ENCODE measurements around the gene PIP4K2C. TPM values are rescaled to one million over a fixed set of nuclear protein-coding genes. Genes with fewer than 3 reads are reported as not detected.
"Not testable (repeated sequence)": the region's sequence is repeated elsewhere in the genome, so short reads cannot be mapped to it uniquely, and the experiment has no call there.

Gene PIP4K2C
- total RNA-seq, 2 donors from 2014 or later, result 37.4 to 51.1 TPM

GRCh38 chr12:57638096-57638495 lies 47.1 kb downstream of the PIP4K2C start:
- no peaks in the 10 kb centered on the region for H3K4me1 ChIP-seq (replicated peaks)
- no peaks in the 10 kb centered on the region for H3K27me3 ChIP-seq (replicated peaks; ENCODE audit: insufficient read depth)
- no peak overlapping the region for H3K27ac ChIP-seq
- DNase-seq (ENCODE audit: low spot score), result no peak
- H3K36me3 ChIP-seq, result no peaks in the 10 kb centered on the region
- TF ChIP-seq POLR2AphosphoS5 (IDR thresholded peaks at IDR 0.05) (no peak), POLR2A (IDR thresholded peaks at IDR 0.05) (no peak)
- TF ChIP-seq, protein P1, sequence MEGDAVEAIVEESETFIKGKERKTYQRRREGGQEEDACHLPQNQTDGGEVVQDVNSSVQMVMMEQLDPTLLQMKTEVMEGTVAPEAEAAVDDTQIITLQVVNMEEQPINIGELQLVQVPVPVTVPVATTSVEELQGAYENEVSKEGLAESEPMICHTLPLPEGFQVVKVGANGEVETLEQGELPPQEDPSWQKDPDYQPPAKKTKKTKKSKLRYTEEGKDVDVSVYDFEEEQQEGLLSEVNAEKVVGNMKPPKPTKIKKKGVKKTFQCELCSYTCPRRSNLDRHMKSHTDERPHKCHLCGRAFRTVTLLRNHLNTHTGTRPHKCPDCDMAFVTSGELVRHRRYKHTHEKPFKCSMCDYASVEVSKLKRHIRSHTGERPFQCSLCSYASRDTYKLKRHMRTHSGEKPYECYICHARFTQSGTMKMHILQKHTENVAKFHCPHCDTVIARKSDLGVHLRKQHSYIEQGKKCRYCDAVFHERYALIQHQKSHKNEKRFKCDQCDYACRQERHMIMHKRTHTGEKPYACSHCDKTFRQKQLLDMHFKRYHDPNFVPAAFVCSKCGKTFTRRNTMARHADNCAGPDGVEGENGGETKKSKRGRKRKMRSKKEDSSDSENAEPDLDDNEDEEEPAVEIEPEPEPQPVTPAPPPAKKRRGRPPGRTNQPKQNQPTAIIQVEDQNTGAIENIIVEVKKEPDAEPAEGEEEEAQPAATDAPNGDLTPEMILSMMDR (IDR thresholded peaks at IDR 0.05), result no peak
- WGBS, result 94% methylated on average over 3 of the region's 3 CpGs
- intact Hi-C loops (cut with DNase I), result no loop called here
- no peaks in the 10 kb centered on the region for H3K9me3 ChIP-seq
- H3K4me3 ChIP-seq, result no peak overlapping the region

- no peak for DNase-seq (ENCODE audit: low spot score)
- no peaks in the 10 kb centered on the region for H3K36me3 ChIP-seq
- 32% methylated on average over 7 of the region's 7 CpGs for WGBS
- TF ChIP-seq POLR2A (IDR thresholded peaks at IDR 0.05), result no peak
- TF ChIP-seq, protein P1 (IDR thresholded peaks at IDR 0.05), result no peak
- no peak for TF ChIP-seq POLR2AphosphoS5 (IDR thresholded peaks at IDR 0.05)
- no peak overlapping the region for H3K4me3 ChIP-seq
- no peaks in the 10 kb centered on the region for H3K4me1 ChIP-seq (replicated peaks)
- H3K9me3 ChIP-seq, result no peaks in the 10 kb centered on the region
- intact Hi-C loops (cut with DNase I), result no loop called here
- no peak overlapping the region for H3K27ac ChIP-seq
- H3K27me3 ChIP-seq (replicated peaks; ENCODE audit: insufficient read depth), result no peaks in the 10 kb centered on the region
Observed at GRCh38 chr12:57640175-57641042, 49.4 kb downstream of the PIP4K2C start.

- no peaks in the 10 kb centered on the region for H3K36me3 ChIP-seq
- DNase-seq (ENCODE audit: low spot score), result no peak
- TF ChIP-seq POLR2A (IDR thresholded peaks at IDR 0.05), result no peak
- TF ChIP-seq, protein P1 (IDR thresholded peaks at IDR 0.05), result no peak
- no peak for TF ChIP-seq POLR2AphosphoS5 (IDR thresholded peaks at IDR 0.05)
- intact Hi-C loops (cut with DNase I), result no loop called here
- no peak overlapping the region for H3K4me3 ChIP-seq
- no peak overlapping the region for H3K27ac ChIP-seq
- no peaks in the 10 kb centered on the region for H3K9me3 ChIP-seq
- no peaks in the 10 kb centered on the region for H3K4me1 ChIP-seq (replicated peaks)
- WGBS, result 49% methylated on average over 5 of the region's 5 CpGs
- H3K27me3 ChIP-seq (replicated peaks; ENCODE audit: insufficient read depth), result no peaks in the 10 kb centered on the region
Observed at GRCh38 chr12:57641699-57642442, 50.9 kb downstream of the PIP4K2C start.

- DNase-seq (ENCODE audit: low spot score); intact Hi-C loops (cut with DNase I); H3K27me3 ChIP-seq (replicated peaks; ENCODE audit: insufficient read depth); H3K4me1 ChIP-seq (replicated peaks); H3K9me3 ChIP-seq; H3K27ac ChIP-seq; H3K4me3 ChIP-seq; H3K36me3 ChIP-seq: not testable (repeated sequence)
- WGBS, result 68% methylated on average over 13 of the region's 13 CpGs
Observed at GRCh38 chr12:57645990-57646658, 55.1 kb downstream of the PIP4K2C start.

DNA sequence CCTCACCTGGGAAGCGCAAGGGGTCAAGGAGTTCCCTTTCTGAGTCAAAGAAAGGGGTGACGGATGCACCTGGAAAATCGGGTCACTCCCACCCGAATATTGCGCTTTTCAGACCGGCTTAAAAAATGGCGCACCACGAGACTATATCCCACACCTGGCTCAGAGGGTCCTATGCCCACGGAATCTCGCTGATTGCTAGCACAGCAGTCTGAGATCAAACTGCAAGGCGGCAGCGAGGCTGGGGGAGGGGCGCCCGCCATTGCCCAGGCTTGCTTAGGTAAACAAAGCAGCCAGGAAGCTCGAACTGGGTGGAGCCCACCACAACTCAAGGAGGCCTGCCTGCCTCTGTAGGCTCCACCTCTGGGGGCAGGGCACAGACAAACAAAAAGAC lies 55.7 kb downstream of the PIP4K2C start:
- H3K27ac ChIP-seq; H3K36me3 ChIP-seq; DNase-seq (ENCODE audit: low spot score); H3K4me1 ChIP-seq (replicated peaks); H3K4me3 ChIP-seq; H3K9me3 ChIP-seq; intact Hi-C loops (cut with DNase I); H3K27me3 ChIP-seq (replicated peaks; ENCODE audit: insufficient read depth): not testable (repeated sequence)
- WGBS, result 90% methylated on average over 9 of the region's 15 CpGs

Other genes starting within 250 kb of the PIP4K2C start
- 10 to 100 TPM; 38.7 to 80.9 TPM for gene R3HDM2, start 160.1 kb upstream of the PIP4K2C start, total RNA-seq
- gene INHBC, start 156.4 kb upstream of the PIP4K2C start, total RNA-seq, result under 1 TPM; 0.46 to 0.57 TPM
- gene INHBE, start 135.9 kb upstream of the PIP4K2C start, total RNA-seq, result not detected
- gene GLI1, start 131.4 kb upstream of the PIP4K2C start, total RNA-seq, result 10 to 100 TPM in 1 of 2 donors, 1 to 10 TPM in 1; 1.7 to 11.5 TPM
- gene ARHGAP9, start 111.3 kb upstream of the PIP4K2C start, total RNA-seq, result 10 to 100 TPM in 1 of 2 donors, 1 to 10 TPM in 1; 3.5 to 13.6 TPM
- 10 to 100 TPM; 67.2 to 90.0 TPM for gene MARS1, start 103.1 kb upstream of the PIP4K2C start, total RNA-seq
- gene DDIT3, start 70.7 kb upstream of the PIP4K2C start, total RNA-seq, result 10 to 100 TPM; 39.0 to 51.8 TPM
- gene MBD6, start 68.4 kb upstream of the PIP4K2C start, total RNA-seq, result 10 to 100 TPM; 54.5 to 92.1 TPM
- 100 to 1,000 TPM; 131 to 157 TPM for gene DCTN2, start 44.0 kb upstream of the PIP4K2C start, total RNA-seq
- gene KIF5A, start 41.1 kb upstream of the PIP4K2C start, total RNA-seq, result 1 to 10 TPM in 1 of 2 donors, under 1 TPM in 1; 0.50 to 3.7 TPM
- gene DTX3, start 13.6 kb downstream of the PIP4K2C start, total RNA-seq, result 10 to 100 TPM; 42.2 to 59.9 TPM
- gene ARHGEF25, start 20.2 kb downstream of the PIP4K2C start, total RNA-seq, result 10 to 100 TPM; 16.6 to 32.5 TPM
- gene B4GALNT1, start 42.0 kb downstream of the PIP4K2C start, total RNA-seq, result 1 to 10 TPM; 2.2 to 6.7 TPM
- 100 to 1,000 TPM; 210 to 321 TPM for gene OS9, start 102.9 kb downstream of the PIP4K2C start, total RNA-seq
- gene AGAP2, start 147.6 kb downstream of the PIP4K2C start, total RNA-seq, result 1 to 10 TPM in 1 of 2 donors, under 1 TPM in 1; 0.82 to 4.2 TPM
- 100 to 1,000 TPM in 1 of 2 donors, 10 to 100 TPM in 1; 40.4 to 127 TPM for gene TSPAN31, start 153.8 kb downstream of the PIP4K2C start, total RNA-seq
- gene CDK4, start 161.1 kb downstream of the PIP4K2C start, total RNA-seq, result 100 to 1,000 TPM in 1 of 2 donors, 10 to 100 TPM in 1; 97.5 to 103 TPM
- 10 to 100 TPM; 11.1 to 13.2 TPM for gene MARCHF9, start 163.9 kb downstream of the PIP4K2C start, total RNA-seq
- gene CYP27B1, start 175.9 kb downstream of the PIP4K2C start, total RNA-seq, result under 1 TPM; 0.14 to 0.91 TPM
- gene METTL1, start 180.9 kb downstream of the PIP4K2C start, total RNA-seq, result 10 to 100 TPM in 1 of 2 donors, 1 to 10 TPM in 1; 4.9 to 14.3 TPM
- 10 to 100 TPM; 12.1 to 12.6 TPM for gene EEF1AKMT3, start 181.4 kb downstream of the PIP4K2C start, total RNA-seq
- gene TSFM, start 191.6 kb downstream of the PIP4K2C start, total RNA-seq, result 10 to 100 TPM; 24.3 to 39.6 TPM
- 1 to 10 TPM; 3.1 to 3.5 TPM for gene AVIL, start 227.5 kb downstream of the PIP4K2C start, total RNA-seq

Data from prostate gland (tissue), 2 donors.